ENCODE data around the gene DUSP2.

- no peak for TF ChIP-seq POLR2AphosphoS5 (IDR thresholded peaks at IDR 0.05)
- no peak for TF ChIP-seq POLR2A (IDR thresholded peaks at IDR 0.05)
Observed at GRCh38 chr2:96113951-96114350, 31.3 kb downstream of the DUSP2 start.
